SK-N-SH treated with all-trans-retinoic acid at 6 μM for 48 hours (cell line): ENCODE results near the gene FBLN2.

ENCODE experiments used
- ATAC-seq: fragments of 200-7000 bp; cut with Tn5 transposase; 3 replicates; pipeline ENCODE4 v1.9.1; 2020; ENCODE audit warnings: mild to moderate bottlenecking, moderate library complexity
- ARNTL ChIP-seq: fragments of 450-650 bp; formaldehyde crosslinking; IDR thresholded peaks from 2 replicates; pipeline ENCODE4 v1.5.0; 2020; ENCODE audit warnings: low read depth, mild to moderate bottlenecking, moderate library complexity, borderline replicate concordance
- CREB5 ChIP-seq: fragments of 250-450 bp; sonication (Bioruptor Pico); IDR thresholded peaks from 2 replicates; pipeline ENCODE4 v1.5.1; 2020; ENCODE audit warnings: low read depth, mild to moderate bottlenecking, moderate library complexity
- CSDC2 ChIP-seq: fragments of 250-450 bp; sonication (Bioruptor Pico); IDR thresholded peaks from 2 replicates; pipeline ENCODE4 v1.5.0; 2020; ENCODE audit warnings: mild to moderate bottlenecking, moderate library complexity
- CSRNP3 ChIP-seq: fragments of 250-450 bp; sonication (Bioruptor Pico); IDR thresholded peaks from 2 replicates; pipeline ENCODE4 v1.5.1; 2021; ENCODE audit warnings: mild to moderate bottlenecking, moderate library complexity
- ESRRG ChIP-seq: fragments of 250-450 bp; sonication (Bioruptor Pico); IDR thresholded peaks from 2 replicates; pipeline ENCODE4 v1.6.1; 2021; ENCODE audit warnings: mild to moderate bottlenecking
- GLIS3 ChIP-seq: fragments of 250-450 bp; sonication (Bioruptor Pico); IDR thresholded peaks from 2 replicates; pipeline ENCODE4 v1.5.0; 2020; ENCODE audit warnings: mild to moderate bottlenecking, moderate library complexity
- ISL1 ChIP-seq: fragments of 250-450 bp; sonication (Bioruptor Pico); IDR thresholded peaks from 2 replicates; pipeline ENCODE4 v2.1.2; 2022; ENCODE audit warnings: mild to moderate bottlenecking, moderate library complexity
- OSR1 ChIP-seq: fragments of 250-450 bp; sonication (Bioruptor Pico); IDR thresholded peaks from 2 replicates; pipeline ENCODE4 v1.8.0; 2022; ENCODE audit warnings: moderate library complexity, mild to moderate bottlenecking, inconsistent platforms
- PATZ1 ChIP-seq: fragments of 250-450 bp; sonication (Bioruptor Pico); IDR thresholded peaks from 2 replicates; pipeline ENCODE4 v1.8.0; 2020; ENCODE audit warnings: mild to moderate bottlenecking, moderate library complexity, borderline replicate concordance
- POU6F1 ChIP-seq: fragments of 250-450 bp; sonication (Bioruptor Pico); IDR thresholded peaks from 2 replicates; pipeline ENCODE4 v1.8.0; 2021; ENCODE audit warnings: low read depth, mild to moderate bottlenecking, moderate library complexity, borderline replicate concordance
- PPARA ChIP-seq: fragments of 250-450 bp; sonication (Bioruptor Pico); IDR thresholded peaks from 2 replicates; pipeline ENCODE4 v1.5.0; 2020; ENCODE audit warnings: mild to moderate bottlenecking, borderline replicate concordance
- RARB ChIP-seq: fragments of 250-450 bp; sonication (Bioruptor Pico); IDR thresholded peaks from 2 replicates; pipeline ENCODE4 v1.8.0; 2021; ENCODE audit warnings: mild to moderate bottlenecking, moderate library complexity
- SNAI2 ChIP-seq: fragments of 250-450 bp; sonication (Bioruptor Pico); IDR thresholded peaks from 2 replicates; pipeline ENCODE4 v1.5.0; 2020; ENCODE audit warnings: mild to moderate bottlenecking, moderate library complexity
- TCF4 ChIP-seq: fragments of 250-450 bp; sonication (Bioruptor Pico); IDR thresholded peaks from 2 replicates; pipeline ENCODE4 v1.8.0; 2021; ENCODE audit warnings: mild to moderate bottlenecking, moderate library complexity, borderline replicate concordance
- TOX ChIP-seq: fragments of 250-450 bp; sonication (Bioruptor Pico); IDR thresholded peaks from 2 replicates; pipeline ENCODE4 v1.8.0; 2021; ENCODE audit warnings: mild to moderate bottlenecking, moderate library complexity, borderline replicate concordance
- TSHZ2 ChIP-seq: fragments of 250-450 bp; sonication (Bioruptor Pico); IDR thresholded peaks from 2 replicates; pipeline ENCODE4 v1.5.0; 2020; ENCODE audit warnings: mild to moderate bottlenecking, moderate library complexity
- ZC3H10 ChIP-seq: fragments of 250-450 bp; sonication (Bioruptor Pico); IDR thresholded peaks from 2 replicates; pipeline ENCODE4 v1.5.1; 2021; ENCODE audit warnings: mild to moderate bottlenecking, moderate library complexity
- ZFP3 ChIP-seq: fragments of 250-450 bp; sonication (Bioruptor Pico); IDR thresholded peaks from 2 replicates; pipeline ENCODE4 v1.5.0; 2020; ENCODE audit warnings: mild to moderate bottlenecking, moderate library complexity
- ZFP30 ChIP-seq: fragments of 450-650 bp; formaldehyde crosslinking; IDR thresholded peaks from 2 replicates; pipeline ENCODE4 v1.5.0; 2022; ENCODE audit warnings: mild to moderate bottlenecking, moderate library complexity
- ZNF70 ChIP-seq: fragments of 450-650 bp; formaldehyde crosslinking; IDR thresholded peaks from 2 replicates; pipeline ENCODE4 v1.5.0; 2020; ENCODE audit warnings: mild to moderate bottlenecking, moderate library complexity
- ZNF8 ChIP-seq: fragments of 450-650 bp; formaldehyde crosslinking; IDR thresholded peaks from 2 replicates; pipeline ENCODE4 v1.5.0; 2020; ENCODE audit warnings: mild to moderate bottlenecking, moderate library complexity

Gene FBLN2

GRCh38 chr3:13626915-13627460 lies 78.1 kb downstream of the FBLN2 start:
- ATAC-seq, result no peak

GRCh38 chr3:13627681-13628080 lies 78.8 kb downstream of the FBLN2 start:
- no peak for ATAC-seq
- TF ChIP-seq ISL1 (CRISPR knock-in tag) (no peak), ZNF8 (CRISPR knock-in tag) (no peak), TOX (CRISPR knock-in tag) (no peak), ZFP3 (CRISPR knock-in tag) (no peak), OSR1 (CRISPR knock-in tag) (no peak), ARNTL (no peak), PPARA (CRISPR knock-in tag) (no peak), POU6F1 (no peak), RARB (CRISPR knock-in tag) (no peak), TCF4 (no peak), SNAI2 (CRISPR knock-in tag) (no peak)

More at GRCh38 chr3:13626915-13627460, 78.1 kb downstream of the FBLN2 start:
- TF ChIP-seq ISL1 (CRISPR knock-in tag) (no peak), CREB5 (CRISPR knock-in tag) (no peak), PPARA (CRISPR knock-in tag) (no peak), ZFP30 (CRISPR knock-in tag) (no peak), POU6F1 (no peak), ARNTL (no peak), CSDC2 (CRISPR knock-in tag) (no peak), OSR1 (CRISPR knock-in tag) (no peak), ZC3H10 (CRISPR knock-in tag) (no peak), CSRNP3 (no peak), TSHZ2 (CRISPR knock-in tag) (no peak), GLIS3 (CRISPR knock-in tag) (no peak), PATZ1 (CRISPR knock-in tag) (no peak), RARB (CRISPR knock-in tag) (no peak), ESRRG (CRISPR knock-in tag) (no peak), ZNF70 (CRISPR knock-in tag) (no peak), ZNF8 (CRISPR knock-in tag) (no peak)
- TF ChIP-seq, all 23 proteins: peak for 0
